Astrocyte (in vitro differentiated cells and primary cell): ENCODE data around the gene TRIML2.

Experiments
- CTCF ChIP-seq: IDR thresholded peaks from 2 replicates; pipeline ENCODE4 v1.5.1; 2011; ENCODE audit warnings: low read depth, mild to moderate bottlenecking, inconsistent platforms, low read length, moderate library complexity; ENCODE audit not compliant: insufficient read depth
- EZH2 ChIP-seq: IDR thresholded peaks from 2 replicates; pipeline ENCODE4 v1.6.1; 2012; ENCODE audit warnings: mild to moderate bottlenecking, low read length, inconsistent platforms; ENCODE audit not compliant: insufficient read depth

- TF ChIP-seq CTCF (no peak), EZH2 (no peak)
These were observed 56.1 kb downstream of the TRIML2 start for GRCh38 chr4:188053302-188053701.
